Stimulated activated CD4-positive, alpha-beta T cell treated with anti-CD3 and anti-CD28 coated beads, Interleukin-4, amount 100 ng/mL, for 4 hours (primary cell): ENCODE measurements around the gene SFT2D2.
A peak's percentile ranks its signal among the peaks of the same experiment; 100 is the strongest.

Experiments
- DNase-seq, 2 experiments: peaks; one replicate each; pipeline ENCODE4 v3.0.0-alpha.2; 2020

Gene SFT2D2

GRCh38 chr1:168223681-168224540 lies 1.9 kb upstream of the SFT2D2 start:
- DNase-seq = no peak

- DNase-seq = no peak
These were observed 813 bp upstream of the SFT2D2 start for GRCh38 chr1:168224991-168225390.

GRCh38 chr1:168227620-168228019 lies 1.8 kb downstream of the SFT2D2 start:
- no peak for DNase-seq

- DNase-seq = no peak
These were observed 4.1 kb downstream of the SFT2D2 start for GRCh38 chr1:168229893-168230292.

- no peak for DNase-seq
These were observed 4.9 kb downstream of the SFT2D2 start for GRCh38 chr1:168230709-168231108.

- DNase-seq = peak; percentile 14 to 31
These were observed 9.2 kb downstream of the SFT2D2 start for GRCh38 chr1:168234846-168235547.

- no peak for DNase-seq
These were observed 9.7 kb downstream of the SFT2D2 start for GRCh38 chr1:168235548-168235885.

- DNase-seq = no peak
These were observed 10.1 kb downstream of the SFT2D2 start for GRCh38 chr1:168235937-168236336.

- no peak for DNase-seq
These were observed 11.2 kb downstream of the SFT2D2 start for GRCh38 chr1:168236836-168237611.

GRCh38 chr1:168243198-168243597 lies 17.4 kb downstream of the SFT2D2 start:
- no peak for DNase-seq

- no peak for DNase-seq
These were observed 17.9 kb downstream of the SFT2D2 start for GRCh38 chr1:168243636-168244212.

- DNase-seq = no peak
These were observed 19.2 kb downstream of the SFT2D2 start for GRCh38 chr1:168245042-168245441.

GRCh38 chr1:168246506-168246905 lies 20.7 kb downstream of the SFT2D2 start:
- DNase-seq = no peak

- DNase-seq = no peak
These were observed 26.5 kb downstream of the SFT2D2 start for GRCh38 chr1:168252204-168252733.

GRCh38 chr1:168256164-168256563 lies 30.4 kb downstream of the SFT2D2 start:
- no peak for DNase-seq

- DNase-seq = no peak
These were observed 31.6 kb downstream of the SFT2D2 start for GRCh38 chr1:168257397-168257796.

GRCh38 chr1:168259567-168259966 lies 33.8 kb downstream of the SFT2D2 start:
- DNase-seq = no peak

GRCh38 chr1:168260393-168260792 lies 34.6 kb downstream of the SFT2D2 start:
- DNase-seq = no peak

GRCh38 chr1:168261390-168261789 lies 35.6 kb downstream of the SFT2D2 start:
- no peak for DNase-seq

GRCh38 chr1:168263130-168263529 lies 37.3 kb downstream of the SFT2D2 start:
- no peak for DNase-seq

GRCh38 chr1:168264296-168264695 lies 38.5 kb downstream of the SFT2D2 start:
- DNase-seq = no peak

- DNase-seq = no peak
These were observed 39.8 kb downstream of the SFT2D2 start for GRCh38 chr1:168265596-168265995.

GRCh38 chr1:168266644-168267186 lies 40.9 kb downstream of the SFT2D2 start:
- DNase-seq = no peak
